ENCODE results near the gene PTPRN2.
"Not testable (repeated sequence)": the region's sequence is repeated elsewhere in the genome, so short reads cannot be mapped to it uniquely, and the experiment has no call there.

PTPRN2 gene

DNA sequence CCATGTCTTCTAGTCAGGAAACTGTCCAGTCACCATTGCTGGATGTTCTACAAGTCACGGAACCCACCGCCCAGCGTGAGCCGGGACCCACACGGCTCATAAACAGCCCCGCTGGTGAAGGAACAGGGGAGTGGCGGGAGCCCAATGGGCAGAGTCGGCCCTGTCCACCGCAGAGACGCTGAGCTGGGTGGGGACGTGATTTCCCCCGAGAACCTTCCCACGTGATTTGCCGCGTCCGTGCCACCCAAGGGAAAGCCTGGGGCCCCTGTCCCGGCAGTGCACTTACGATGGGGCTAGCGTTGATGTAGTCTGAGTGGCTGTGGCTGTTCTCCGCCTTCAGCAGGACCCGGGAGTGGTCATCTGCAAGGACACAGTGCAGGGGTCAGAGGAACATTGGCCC, 983.9 kb downstream of the PTPRN2 start:
- in situ Hi-C loops (cut with HindIII; ENCODE audit: low pct_unique_long_range_greater_than_20kb, low sequenced_read_pairs): no loop called here
- no peak for DNase-seq (ENCODE audit: low read depth in 1 of 2, low spot score in 1 of 2)
- no peak for TF ChIP-seq JUND (IDR thresholded peaks at IDR 0.05; ENCODE audit: low read depth)

DNA sequence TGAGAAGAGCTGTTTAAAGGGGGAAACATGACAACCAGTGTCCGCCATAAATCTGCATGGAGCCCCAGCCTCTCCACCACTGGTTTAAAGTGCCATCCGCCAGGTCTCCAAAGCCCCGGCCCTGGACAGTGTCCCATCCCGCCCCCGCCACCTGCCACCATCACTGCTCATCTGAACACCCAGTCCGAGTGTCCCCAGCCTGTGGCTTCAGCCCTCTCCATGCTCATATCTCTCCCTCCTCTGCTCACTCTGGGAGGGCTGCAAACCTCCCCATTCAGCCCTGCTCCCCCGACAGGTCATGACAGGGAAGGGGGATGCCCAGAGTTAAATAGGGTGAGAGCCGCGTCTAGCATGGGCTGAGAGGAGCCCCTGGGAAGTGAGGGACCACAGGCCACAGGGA, 984.6 kb downstream of the PTPRN2 start:
- TF ChIP-seq JUND (IDR thresholded peaks at IDR 0.05; ENCODE audit: low read depth): no peak
- no peak for DNase-seq (ENCODE audit: low read depth in 1 of 2, low spot score in 1 of 2)
- in situ Hi-C loops (cut with HindIII; ENCODE audit: low pct_unique_long_range_greater_than_20kb, low sequenced_read_pairs): no loop called here

DNA sequence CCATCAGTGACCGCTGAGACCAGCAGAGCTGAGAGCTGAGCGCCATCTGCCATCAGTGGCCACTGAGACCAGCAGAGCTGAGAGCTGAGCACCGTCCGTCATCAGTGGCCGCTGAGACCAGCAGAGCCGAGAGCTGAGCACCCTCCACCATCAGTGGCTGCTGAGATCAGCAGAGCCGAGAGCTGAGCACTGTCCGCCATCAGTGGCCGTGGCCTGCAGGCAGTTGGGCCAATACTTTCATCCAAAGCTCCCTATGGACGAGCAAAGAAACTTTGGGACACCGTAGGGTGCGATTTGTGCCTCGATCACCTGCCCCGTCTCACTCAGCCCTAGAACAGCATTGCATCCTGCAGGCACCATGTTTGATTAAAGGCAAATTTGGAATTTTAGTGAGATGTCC, 985.0 kb downstream of the PTPRN2 start:
- TF ChIP-seq JUND (IDR thresholded peaks at IDR 0.05; ENCODE audit: low read depth): no peak
- DNase-seq (ENCODE audit: low read depth in 1 of 2, low spot score in 1 of 2): no peak
- in situ Hi-C loops (cut with HindIII; ENCODE audit: low pct_unique_long_range_greater_than_20kb, low sequenced_read_pairs): no loop called here

DNA sequence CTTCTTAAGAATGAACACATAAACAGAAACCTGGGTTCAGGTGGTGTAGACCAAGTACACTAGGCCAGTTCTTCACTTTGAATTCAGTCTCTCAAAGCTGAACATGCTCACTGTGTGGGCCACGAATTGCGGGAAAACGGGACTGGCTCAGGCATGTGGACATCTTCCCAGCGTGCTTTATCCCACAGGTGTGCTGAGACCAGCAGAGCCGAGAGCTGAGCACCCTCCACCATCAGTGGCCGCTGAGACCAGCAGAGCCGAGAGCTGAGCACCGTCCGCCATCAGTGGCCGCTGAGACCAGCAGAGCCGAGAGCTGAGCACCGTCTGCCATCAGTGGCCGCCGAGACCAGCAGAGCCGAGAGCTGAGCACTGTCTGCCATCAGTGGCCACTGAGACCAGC, 985.5 kb downstream of the PTPRN2 start:
- in situ Hi-C loops (cut with HindIII; ENCODE audit: low pct_unique_long_range_greater_than_20kb, low sequenced_read_pairs): no loop called here
- no peak for DNase-seq (ENCODE audit: low read depth in 1 of 2, low spot score in 1 of 2)
- no peak for TF ChIP-seq JUND (IDR thresholded peaks at IDR 0.05; ENCODE audit: low read depth)

DNA sequence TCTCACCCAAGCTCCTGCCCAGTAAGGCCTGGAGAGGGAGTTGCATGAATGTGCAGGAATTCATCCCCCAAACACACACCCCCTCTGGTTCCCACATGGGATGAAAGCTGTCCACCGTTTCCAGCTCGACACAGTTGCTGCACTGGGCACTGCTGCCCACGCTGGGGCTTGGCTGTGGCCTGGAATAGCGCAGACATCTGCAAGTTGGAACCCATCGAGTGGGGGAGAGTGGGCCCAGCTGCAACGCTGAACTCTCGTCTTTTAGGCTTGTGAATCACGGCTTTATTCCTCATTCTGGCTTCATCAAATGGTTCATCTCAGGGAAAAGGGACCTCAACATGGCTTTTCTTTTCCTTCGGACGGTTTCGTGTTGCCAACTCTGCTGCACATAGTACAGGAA, 986.1 kb downstream of the PTPRN2 start:
- DNase-seq (ENCODE audit: low read depth in 1 of 2, low spot score in 1 of 2): no peak
- TF ChIP-seq JUND (IDR thresholded peaks at IDR 0.05; ENCODE audit: low read depth): no peak
- in situ Hi-C loops (cut with HindIII; ENCODE audit: low pct_unique_long_range_greater_than_20kb, low sequenced_read_pairs): no loop called here

DNA sequence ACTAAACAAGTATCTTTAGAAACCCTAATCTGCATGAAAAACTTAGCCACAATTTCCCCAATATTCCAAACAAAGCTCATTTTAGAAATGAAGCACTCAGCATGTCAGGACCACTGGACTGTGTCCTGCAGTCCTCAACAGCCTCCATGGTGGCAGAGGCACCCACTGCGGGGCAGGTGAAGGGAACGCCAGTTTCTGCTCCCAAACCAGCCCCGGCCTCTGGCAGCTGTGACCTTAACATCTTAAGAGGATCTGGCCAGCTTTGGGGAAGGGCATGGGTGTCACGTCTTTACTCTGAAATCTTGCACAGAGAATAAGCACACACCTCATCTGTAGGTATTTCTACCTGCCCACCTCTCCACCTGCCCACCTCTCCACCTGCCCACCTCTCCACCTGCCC, 988.1 kb downstream of the PTPRN2 start:
- in situ Hi-C loops (cut with HindIII; ENCODE audit: low pct_unique_long_range_greater_than_20kb, low sequenced_read_pairs): no loop called here
- no peak for TF ChIP-seq JUND (IDR thresholded peaks at IDR 0.05; ENCODE audit: low read depth)
- no peak for DNase-seq (ENCODE audit: low read depth in 1 of 2, low spot score in 1 of 2)

DNA sequence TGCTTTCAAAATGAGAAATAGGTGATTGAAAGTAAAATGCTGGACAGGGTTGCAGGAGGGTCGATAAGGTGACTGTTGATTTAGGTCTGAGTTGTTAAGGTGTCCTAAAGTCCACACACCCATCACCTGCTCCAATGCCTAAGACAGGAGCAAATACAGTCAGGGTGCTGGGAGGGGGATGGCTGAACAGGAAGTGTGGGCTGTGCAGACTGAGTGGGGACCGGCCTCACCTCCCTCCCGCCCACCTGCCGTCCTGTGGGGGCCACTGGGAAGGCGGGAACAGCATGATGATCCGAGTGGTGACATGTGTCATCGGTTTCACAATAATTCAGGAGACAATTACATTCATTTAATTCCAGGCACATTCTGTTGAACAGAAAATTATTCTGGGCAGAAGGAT, 990.1 kb downstream of the PTPRN2 start:
- TF ChIP-seq JUND (IDR thresholded peaks at IDR 0.05; ENCODE audit: low read depth): no peak
- DNase-seq (ENCODE audit: low read depth in 1 of 2, low spot score in 1 of 2): no peak

DNA sequence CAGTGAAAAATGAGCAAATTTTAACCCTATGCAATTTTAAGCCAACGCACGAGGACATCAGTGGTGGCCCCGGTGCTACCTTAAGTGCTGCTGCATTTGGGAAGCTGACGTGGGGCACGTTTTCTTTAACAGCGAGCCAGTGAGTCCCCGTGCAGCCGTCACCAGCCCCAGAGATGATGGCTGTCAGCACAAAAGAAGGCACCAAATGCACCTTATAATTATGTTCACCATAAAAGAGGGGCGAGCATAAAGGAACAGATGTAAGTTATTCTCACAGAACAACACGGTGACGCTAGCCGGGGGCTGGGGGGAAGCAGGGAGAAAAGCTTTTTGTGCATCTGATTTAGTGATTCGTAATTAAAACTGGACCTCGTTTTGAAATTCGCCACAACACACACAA, 990.7 kb downstream of the PTPRN2 start:
- in situ Hi-C loops (cut with HindIII; ENCODE audit: low pct_unique_long_range_greater_than_20kb, low sequenced_read_pairs): no loop called here
- TF ChIP-seq JUND (IDR thresholded peaks at IDR 0.05; ENCODE audit: low read depth): no peak
- no peak for DNase-seq (ENCODE audit: low read depth in 1 of 2, low spot score in 1 of 2)

More for the DNA sequence above, 990.1 kb downstream of the PTPRN2 start:
- in situ Hi-C loops (cut with HindIII; ENCODE audit: low pct_unique_long_range_greater_than_20kb, low sequenced_read_pairs): no loop called here

DNA sequence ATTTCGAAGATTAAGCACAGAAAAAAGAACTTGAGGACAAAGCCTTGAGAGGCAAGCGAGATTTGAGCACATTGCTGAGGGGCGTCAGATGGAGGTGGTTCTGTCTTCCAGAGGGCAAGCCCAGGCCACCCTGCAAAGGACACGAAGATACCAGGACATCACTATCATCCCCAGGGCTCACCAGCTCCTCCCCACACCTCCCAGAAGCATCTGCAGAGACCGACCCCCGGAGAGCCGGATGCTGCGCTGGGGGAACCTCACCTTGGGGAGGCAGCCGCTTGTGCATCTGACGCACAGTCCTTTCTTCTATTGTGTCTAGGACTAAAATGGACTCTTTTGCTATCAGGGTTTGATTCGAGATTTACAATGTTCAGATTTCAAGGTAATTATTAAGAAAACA, 991.2 kb downstream of the PTPRN2 start:
- TF ChIP-seq JUND (IDR thresholded peaks at IDR 0.05; ENCODE audit: low read depth): no peak
- DNase-seq (ENCODE audit: low read depth in 1 of 2, low spot score in 1 of 2): no peak
- in situ Hi-C loops (cut with HindIII; ENCODE audit: low pct_unique_long_range_greater_than_20kb, low sequenced_read_pairs): no loop called here

DNA sequence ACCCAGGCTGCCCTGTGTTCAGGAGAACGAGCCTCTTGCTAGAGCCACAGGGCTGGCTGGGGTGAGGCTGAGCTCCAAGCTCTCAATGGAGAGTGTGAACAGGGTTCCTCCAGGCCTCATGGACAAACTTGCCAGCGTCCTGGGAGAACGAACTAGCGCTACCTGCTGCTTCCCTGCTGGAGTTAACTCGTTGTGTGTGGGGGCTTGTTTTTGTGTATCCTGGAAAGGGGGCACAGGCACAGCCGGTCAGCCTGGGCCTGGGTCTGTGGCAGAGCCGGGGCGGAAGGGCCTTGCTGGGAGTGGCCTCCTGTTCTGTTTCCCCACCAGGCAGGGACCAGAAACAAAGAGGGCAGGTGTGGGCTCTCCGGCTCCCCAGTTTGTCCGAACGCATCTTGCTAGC, 991.6 kb downstream of the PTPRN2 start:
- no peak for DNase-seq (ENCODE audit: low read depth in 1 of 2, low spot score in 1 of 2)
- in situ Hi-C loops (cut with HindIII; ENCODE audit: low pct_unique_long_range_greater_than_20kb, low sequenced_read_pairs): no loop called here
- TF ChIP-seq JUND (IDR thresholded peaks at IDR 0.05; ENCODE audit: low read depth): no peak

DNA sequence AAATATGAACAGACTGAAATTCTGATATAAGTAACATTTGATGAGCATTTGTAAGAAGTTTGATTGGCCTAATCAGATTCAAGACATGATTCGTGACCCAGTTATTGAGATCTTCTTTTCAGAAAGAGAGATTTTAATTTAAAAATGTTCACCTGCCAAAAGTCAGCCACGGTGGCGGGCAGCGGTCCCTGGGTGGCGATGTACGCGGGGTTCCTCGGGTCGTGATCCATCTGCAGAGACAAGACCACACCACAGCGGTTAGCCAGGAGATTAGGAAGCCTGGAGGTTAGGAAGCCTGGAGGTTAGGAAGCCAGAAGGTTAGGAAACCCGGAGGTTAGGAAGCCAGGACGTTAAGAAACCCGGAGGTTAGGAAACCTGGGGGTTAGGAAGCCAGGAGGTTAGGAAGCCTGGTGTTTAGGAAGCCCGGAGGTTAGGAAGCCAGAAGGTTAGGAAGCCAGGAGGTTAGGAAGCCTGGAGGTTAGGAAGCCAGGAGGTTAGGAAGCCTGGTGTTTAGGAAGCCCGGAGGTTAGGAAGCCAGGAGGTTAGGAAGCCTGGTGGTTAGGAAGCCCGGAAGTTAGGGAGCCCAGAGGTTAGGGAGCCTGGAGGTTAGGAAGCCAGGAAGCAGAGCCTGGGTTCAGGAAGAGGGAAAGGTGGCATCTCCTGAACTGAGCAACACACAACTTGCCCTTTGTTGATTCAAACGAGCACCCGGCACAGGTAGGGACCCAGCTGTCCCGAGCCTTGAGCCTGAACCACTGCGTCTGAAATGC, 992.4 kb downstream of the PTPRN2 start:
- in situ Hi-C loops (cut with HindIII; ENCODE audit: low pct_unique_long_range_greater_than_20kb, low sequenced_read_pairs): no loop called here
- no peak for DNase-seq (ENCODE audit: low read depth in 1 of 2, low spot score in 1 of 2)
- TF ChIP-seq JUND (IDR thresholded peaks at IDR 0.05; ENCODE audit: low read depth): no peak

DNA sequence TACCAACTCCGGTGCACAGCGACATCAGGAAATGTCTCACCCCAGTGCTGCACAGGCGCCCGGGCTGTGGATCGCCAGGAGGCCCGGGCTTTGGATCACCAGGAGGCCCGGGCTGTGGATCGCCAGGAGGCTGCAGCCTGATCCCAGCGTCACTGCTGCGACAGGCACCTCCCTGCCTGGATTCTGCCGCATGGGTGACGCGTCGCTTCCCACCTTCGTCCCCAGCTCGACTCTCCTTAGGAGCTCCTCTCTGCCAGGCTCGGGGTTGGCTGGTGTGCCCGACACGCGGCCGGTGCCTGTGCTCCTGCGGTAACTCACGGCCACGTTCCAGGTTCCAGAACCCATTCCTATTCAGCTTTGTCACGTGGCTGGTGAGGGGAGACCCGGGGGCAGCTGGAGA, 993.3 kb downstream of the PTPRN2 start:
- no peak for DNase-seq (ENCODE audit: low read depth in 1 of 2, low spot score in 1 of 2)
- in situ Hi-C loops (cut with HindIII; ENCODE audit: low pct_unique_long_range_greater_than_20kb, low sequenced_read_pairs): no loop called here
- no peak for TF ChIP-seq JUND (IDR thresholded peaks at IDR 0.05; ENCODE audit: low read depth)

DNA sequence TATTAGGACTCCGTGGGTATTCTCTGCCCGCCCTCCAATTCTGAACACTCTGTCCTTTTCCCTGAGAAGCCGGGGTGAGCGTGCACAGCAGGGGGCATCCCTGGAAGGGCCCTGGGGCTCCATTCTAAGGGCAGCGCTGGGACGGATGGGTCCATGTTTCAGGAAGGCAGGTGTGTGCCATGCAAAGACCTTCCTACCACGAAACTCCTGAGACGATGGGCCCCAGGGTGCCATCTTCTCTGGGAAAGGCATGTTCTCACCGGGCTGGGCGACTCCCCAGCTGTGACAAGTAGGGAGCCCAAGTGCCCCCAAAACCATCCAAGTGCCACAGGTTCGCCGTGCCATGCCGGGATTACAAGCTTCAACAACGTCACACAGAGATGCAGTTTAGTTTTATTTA, 994.1 kb downstream of the PTPRN2 start:
- no peak for DNase-seq (ENCODE audit: low read depth in 1 of 2, low spot score in 1 of 2)
- in situ Hi-C loops (cut with HindIII; ENCODE audit: low pct_unique_long_range_greater_than_20kb, low sequenced_read_pairs): no loop called here
- no peak for TF ChIP-seq JUND (IDR thresholded peaks at IDR 0.05; ENCODE audit: low read depth)

DNA sequence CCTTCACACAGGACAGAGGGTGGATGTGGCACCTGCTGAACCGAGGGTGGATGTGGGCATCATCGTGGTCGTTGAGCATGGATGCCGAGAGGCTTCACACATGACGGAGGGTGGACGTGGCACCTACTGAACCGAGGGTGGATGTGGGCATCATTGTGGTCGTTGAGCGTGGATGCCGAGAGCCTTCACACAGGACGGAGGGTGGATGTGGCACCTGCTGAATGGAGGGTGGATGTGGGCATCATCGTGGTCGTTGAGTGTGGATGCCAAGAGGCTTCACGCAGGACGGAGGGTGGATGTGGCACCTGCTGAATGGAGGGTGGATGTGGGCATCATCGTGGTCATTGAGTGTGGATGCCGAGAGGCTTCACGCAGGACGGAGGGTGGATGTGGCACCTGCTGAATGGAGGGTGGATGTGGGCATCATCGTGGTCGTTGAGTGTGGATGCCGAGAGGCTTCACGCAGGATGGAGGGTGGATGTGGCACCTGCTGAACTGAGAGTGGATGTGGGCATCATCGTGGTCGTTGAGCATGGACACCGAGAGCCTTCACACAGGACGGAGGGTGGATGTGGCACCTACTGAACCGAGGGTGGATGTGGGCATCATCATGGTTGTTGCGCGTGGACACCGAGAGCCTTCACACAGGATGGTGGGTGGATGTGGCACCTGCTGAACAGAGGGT, 994.8 kb downstream of the PTPRN2 start:
- DNase-seq (ENCODE audit: low read depth in 1 of 2, low spot score in 1 of 2); in situ Hi-C loops (cut with HindIII; ENCODE audit: low pct_unique_long_range_greater_than_20kb, low sequenced_read_pairs): not testable (repeated sequence)

Measured in T47D (cell line).